Measurements from ENCODE around the gene CD48. TPM values are rescaled to one million over a fixed set of nuclear protein-coding genes. Genes with fewer than 3 reads are reported as not detected.

CD48 gene
- total RNA-seq, 3 donors from 2014 or later: 5.4 to 12.3 (median 8.8) TPM

DNA sequence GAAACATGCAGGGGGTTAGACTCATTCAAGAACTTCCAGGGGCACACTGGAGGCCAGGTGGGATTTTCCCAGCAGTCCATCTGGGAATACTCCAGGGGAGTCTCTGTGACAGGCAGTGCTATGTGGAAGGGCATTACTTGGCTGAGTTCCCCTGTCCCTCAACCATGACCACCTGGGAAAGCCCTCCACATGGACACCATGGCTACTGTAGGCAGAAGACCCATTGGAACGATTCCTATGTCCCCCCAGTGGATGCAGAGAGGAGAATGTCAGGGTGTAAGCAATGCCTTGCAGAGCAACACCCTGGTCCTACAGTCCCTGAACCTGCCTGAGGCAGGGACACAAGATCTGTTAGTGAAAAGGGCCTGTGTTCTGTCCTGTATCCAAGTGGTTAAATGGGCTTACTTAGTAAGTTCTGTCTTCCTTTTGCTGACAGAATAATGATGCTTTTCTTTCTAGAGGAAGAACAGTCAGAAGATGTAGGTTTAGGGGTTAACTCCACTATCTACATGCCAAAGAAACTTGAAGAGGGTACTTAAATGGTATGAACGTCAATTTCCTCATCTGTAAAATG, 78.2 kb downstream of the CD48 start:
- Histone ChIP-seq H3K4me1 (no peaks in the 10 kb centered on the region), H3K27ac (no peak overlapping the region), H3K27me3 (no peaks in the 10 kb centered on the region), H3K36me3 (no peaks in the 10 kb centered on the region), H3K9me3 (no peaks in the 10 kb centered on the region), H3K4me3 (no peak overlapping the region)
- TF ChIP-seq POLR2A (IDR thresholded peaks at IDR 0.05) (no peak), POLR2AphosphoS5 (IDR thresholded peaks at IDR 0.05) (no peak)
- TF ChIP-seq, protein P1, sequence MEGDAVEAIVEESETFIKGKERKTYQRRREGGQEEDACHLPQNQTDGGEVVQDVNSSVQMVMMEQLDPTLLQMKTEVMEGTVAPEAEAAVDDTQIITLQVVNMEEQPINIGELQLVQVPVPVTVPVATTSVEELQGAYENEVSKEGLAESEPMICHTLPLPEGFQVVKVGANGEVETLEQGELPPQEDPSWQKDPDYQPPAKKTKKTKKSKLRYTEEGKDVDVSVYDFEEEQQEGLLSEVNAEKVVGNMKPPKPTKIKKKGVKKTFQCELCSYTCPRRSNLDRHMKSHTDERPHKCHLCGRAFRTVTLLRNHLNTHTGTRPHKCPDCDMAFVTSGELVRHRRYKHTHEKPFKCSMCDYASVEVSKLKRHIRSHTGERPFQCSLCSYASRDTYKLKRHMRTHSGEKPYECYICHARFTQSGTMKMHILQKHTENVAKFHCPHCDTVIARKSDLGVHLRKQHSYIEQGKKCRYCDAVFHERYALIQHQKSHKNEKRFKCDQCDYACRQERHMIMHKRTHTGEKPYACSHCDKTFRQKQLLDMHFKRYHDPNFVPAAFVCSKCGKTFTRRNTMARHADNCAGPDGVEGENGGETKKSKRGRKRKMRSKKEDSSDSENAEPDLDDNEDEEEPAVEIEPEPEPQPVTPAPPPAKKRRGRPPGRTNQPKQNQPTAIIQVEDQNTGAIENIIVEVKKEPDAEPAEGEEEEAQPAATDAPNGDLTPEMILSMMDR (IDR thresholded peaks at IDR 0.05): no peak
- intact Hi-C loops (cut with DNase I; ENCODE audit: low total_unique reads): no loop called here
- DNase-seq (ENCODE audit: low spot score in 2 of 2): no peak

DNA sequence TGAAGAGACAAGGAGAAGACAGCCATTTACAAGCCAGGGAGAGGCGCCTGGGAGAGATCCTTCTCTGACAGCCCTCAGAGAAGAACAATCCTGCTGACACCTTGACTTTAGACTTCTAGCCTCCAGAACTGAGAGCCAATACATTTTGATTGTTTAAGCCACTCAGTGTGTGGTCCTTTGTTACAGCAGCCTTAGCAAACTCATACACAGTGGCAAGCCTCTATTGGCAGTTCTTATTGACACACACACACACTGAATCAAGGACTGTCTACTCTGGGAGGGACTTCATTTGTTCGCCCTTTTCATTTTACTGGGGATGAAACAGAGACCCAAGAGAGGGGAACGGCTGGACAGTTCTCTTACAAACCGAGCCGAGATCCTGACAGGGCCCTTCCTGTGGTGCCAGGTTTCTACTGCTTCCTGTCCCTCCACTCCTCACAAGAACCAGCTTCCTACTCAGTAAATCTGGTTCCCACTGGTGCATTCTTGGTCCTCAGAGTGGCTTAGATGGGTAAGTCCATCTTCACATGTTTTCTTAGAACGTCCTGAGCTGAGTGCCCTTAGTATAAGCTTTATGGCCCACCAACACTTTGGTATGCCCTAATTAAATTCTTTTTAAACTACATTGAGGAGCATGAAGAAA, 79.5 kb downstream of the CD48 start:
- no peak overlapping the region for H3K27ac ChIP-seq
- no peaks in the 10 kb centered on the region for H3K4me1 ChIP-seq
- H3K36me3 ChIP-seq: no peaks in the 10 kb centered on the region
- TF ChIP-seq POLR2AphosphoS5 (IDR thresholded peaks at IDR 0.05) (no peak), POLR2A (IDR thresholded peaks at IDR 0.05) (no peak)
- TF ChIP-seq, protein P1 (IDR thresholded peaks at IDR 0.05): no peak
- H3K27me3 ChIP-seq: no peaks in the 10 kb centered on the region
- DNase-seq (ENCODE audit: low spot score in 2 of 2): no peak
- H3K4me3 ChIP-seq: no peak overlapping the region
- intact Hi-C loops (cut with DNase I; ENCODE audit: low total_unique reads): no loop called here
- H3K9me3 ChIP-seq: no peaks in the 10 kb centered on the region

DNA sequence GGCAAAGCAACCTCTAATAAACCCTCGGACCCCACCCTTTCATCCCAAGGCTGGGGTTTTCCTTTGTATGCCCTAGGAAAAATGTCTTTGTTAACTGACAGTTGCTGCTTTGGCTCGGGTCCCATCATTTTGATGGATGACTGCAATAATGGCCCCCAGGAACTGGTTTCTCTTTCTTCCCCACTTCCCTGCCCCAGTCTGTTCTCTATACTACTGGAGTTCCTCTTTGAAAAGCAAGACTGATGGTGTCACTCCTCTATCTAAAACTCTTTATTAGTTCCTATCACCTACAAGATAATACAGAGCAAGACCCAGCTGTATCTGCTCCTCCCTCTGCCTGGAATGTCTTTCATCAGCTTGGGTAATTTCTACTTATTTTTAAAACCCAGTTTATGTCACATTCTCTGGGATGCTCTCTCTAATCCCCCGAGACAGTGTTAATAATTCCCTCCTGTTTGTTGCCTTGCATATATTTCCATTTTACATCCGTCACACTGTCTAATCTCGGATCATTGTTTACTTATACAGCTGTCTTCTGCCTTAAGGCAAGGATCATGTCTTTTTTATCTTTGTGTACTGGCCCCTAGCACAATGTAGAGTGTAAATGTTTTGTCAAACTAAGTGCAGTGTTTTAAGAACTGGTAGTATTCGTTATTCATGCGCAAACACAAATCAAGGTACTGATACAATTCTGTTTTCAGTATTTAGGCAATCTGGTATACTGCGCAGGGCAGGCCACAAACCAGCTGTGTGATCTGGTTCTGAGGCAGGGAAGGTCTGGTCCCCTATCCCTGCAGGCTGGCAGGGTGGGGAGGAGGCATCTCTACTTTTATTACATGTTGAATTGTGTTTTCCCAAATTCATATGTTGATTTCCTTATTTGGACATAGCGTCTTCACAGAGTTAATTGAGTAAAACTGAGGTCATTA, 80.8 kb downstream of the CD48 start:
- H3K4me1 ChIP-seq: no peaks in the 10 kb centered on the region

DNA sequence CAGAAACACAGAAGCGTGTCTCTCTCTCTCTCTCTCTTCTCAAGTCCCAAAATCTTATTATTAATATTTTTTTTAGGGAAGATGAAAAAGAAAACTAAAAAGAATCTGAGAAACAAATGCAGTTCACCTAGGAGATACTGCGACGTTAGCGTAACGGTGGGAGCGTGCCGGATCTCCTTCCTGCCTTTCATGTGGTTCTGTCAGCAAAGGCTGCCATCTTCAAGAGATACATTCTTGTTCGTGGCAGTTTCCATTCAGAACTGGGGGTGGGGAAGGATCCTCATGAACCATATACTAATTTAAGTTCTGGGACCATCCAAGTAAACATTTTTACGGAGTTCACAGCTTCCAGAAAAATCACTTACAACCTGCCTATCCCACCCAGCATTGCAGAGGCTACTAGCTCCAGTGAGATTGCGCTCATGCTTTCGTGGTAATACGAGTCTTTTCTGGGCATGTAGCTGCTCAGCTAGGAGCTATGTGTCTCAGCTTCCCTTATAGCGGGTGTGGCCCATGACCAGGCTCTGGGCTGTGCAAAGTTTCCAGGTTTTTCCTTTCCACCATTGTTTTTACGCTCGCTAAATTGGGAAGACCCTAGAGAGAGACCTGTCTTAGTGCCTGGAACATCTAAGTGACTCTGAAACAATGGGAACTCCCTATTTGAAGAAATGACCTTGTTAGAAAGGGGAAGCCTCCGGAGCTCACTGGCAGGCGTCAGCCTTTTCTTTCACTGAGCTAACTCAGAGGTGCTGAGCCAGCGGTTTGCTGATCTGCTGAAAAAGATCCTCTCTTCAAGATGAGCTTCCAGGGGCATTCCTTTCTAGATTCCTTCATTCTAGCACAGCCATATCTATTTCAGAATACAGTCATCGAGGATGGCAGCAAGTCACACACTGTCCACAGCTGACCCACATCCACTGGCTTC, 82.1 kb downstream of the CD48 start:
- no peaks in the 10 kb centered on the region for H3K27me3 ChIP-seq
- DNase-seq (ENCODE audit: low spot score in 2 of 2): no peak
- no peak overlapping the region for H3K27ac ChIP-seq
- intact Hi-C loops (cut with DNase I; ENCODE audit: low total_unique reads): no loop called here
- H3K4me1 ChIP-seq: no peaks in the 10 kb centered on the region
- TF ChIP-seq, protein P1 (IDR thresholded peaks at IDR 0.05): no peak
- no peak for TF ChIP-seq POLR2AphosphoS5 (IDR thresholded peaks at IDR 0.05)
- no peak for TF ChIP-seq POLR2A (IDR thresholded peaks at IDR 0.05)
- no peaks in the 10 kb centered on the region for H3K9me3 ChIP-seq
- H3K4me3 ChIP-seq: no peak overlapping the region
- H3K36me3 ChIP-seq: no peaks in the 10 kb centered on the region

More for the DNA sequence above, 80.8 kb downstream of the CD48 start:
- H3K9me3 ChIP-seq: no peaks in the 10 kb centered on the region
- H3K27me3 ChIP-seq: no peaks in the 10 kb centered on the region
- DNase-seq (ENCODE audit: low spot score in 2 of 2): no peak
- TF ChIP-seq POLR2A (IDR thresholded peaks at IDR 0.05): no peak
- TF ChIP-seq POLR2AphosphoS5 (IDR thresholded peaks at IDR 0.05): no peak
- TF ChIP-seq, protein P1 (IDR thresholded peaks at IDR 0.05): no peak
- no peak overlapping the region for H3K27ac ChIP-seq
- intact Hi-C loops (cut with DNase I; ENCODE audit: low total_unique reads): no loop called here
- H3K36me3 ChIP-seq: no peaks in the 10 kb centered on the region
- H3K4me3 ChIP-seq: no peak overlapping the region
